Measurements from ENCODE around the gene TRMT44.

Gene TRMT44

DNA sequence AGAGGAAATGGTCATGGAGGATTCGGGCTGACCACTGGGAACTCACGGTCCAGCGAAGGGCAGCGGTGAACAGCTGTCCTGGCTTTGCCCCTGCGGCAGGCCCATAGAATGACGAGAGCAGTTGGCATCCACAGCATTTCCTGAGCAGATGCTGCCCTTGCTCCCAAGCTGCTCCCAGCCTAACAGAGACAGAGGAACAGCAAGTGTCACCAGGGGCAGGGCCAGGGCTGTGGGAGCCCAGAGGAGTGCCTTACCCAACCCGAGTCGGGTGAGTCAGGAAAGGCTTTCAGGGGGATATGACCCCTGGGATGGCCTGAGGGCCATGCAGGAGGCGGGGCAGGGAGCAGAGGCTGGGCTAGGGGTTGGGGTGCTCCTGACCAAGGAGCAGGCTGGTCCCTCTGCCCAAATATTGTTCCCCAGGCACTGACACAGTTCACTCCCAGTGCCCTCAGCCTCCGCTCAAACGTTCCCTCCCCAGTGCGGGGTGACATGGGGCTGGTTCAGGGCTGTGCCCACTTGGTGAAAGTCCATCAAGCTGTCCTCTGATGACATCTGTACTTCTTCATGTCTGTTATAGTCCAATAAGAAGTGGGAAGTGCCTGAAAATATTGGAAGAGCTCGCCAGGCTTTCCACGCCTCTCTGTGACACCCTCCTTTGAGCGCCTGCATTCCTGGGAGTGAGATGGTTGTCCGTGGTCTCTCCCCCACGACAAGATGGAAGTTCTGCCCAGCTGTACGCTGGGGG, 74.9 kb downstream of the TRMT44 start:
- peak; percentile 9 for DNase-seq

GRCh38 chr4:8516061-8516573, 75.5 kb downstream of the TRMT44 start:
- no peak for DNase-seq

GRCh38 chr4:8516996-8517550, 76.5 kb downstream of the TRMT44 start:
- DNase-seq: peak; percentile 39

- no peak for DNase-seq
Measured at GRCh38 chr4:8517946-8518345, 77.4 kb downstream of the TRMT44 start.

- DNase-seq: no peak
Measured at GRCh38 chr4:8522160-8523120, 81.9 kb downstream of the TRMT44 start.

GRCh38 chr4:8523175-8523574, 82.6 kb downstream of the TRMT44 start:
- no peak for DNase-seq

- DNase-seq: no peak
Measured at GRCh38 chr4:8523766-8524165, 83.2 kb downstream of the TRMT44 start.

DNA sequence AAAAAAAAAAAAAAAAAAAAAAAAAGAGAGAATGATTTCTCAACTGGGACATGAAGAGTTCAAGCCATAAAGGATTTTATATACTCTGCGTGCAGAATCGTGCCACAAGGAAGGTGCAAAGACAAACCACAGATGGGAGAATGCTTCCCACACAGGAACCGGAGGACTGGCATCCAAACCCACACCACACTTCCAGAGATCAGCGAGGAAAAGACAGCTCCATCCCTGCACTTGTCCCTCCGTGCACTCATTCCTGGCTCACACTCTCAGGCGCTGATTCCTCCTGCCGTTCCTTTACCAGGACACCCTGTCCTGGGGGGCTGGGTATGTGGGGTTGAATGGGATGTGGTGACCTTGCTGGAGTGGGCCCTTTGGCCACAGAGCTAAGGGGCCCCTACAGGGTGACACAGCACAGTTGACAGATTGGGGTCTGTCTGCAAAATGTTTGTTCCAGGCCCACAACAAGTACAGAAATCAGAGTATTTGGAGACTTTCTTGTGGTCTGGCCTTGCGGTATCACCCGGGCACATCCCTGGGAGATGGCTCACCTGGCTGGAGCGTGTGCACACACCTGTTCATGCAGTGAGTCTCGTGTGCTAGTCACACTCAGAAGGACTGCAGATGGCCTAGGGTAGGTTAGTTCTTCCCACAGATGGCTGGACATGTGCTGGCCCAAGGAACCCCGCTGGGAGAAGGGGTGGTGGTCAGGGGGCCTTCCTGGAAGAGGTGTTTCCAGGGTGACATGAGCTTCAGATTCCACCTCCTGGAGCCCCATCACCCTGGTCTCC, 84.2 kb downstream of the TRMT44 start:
- no peak for DNase-seq

DNA sequence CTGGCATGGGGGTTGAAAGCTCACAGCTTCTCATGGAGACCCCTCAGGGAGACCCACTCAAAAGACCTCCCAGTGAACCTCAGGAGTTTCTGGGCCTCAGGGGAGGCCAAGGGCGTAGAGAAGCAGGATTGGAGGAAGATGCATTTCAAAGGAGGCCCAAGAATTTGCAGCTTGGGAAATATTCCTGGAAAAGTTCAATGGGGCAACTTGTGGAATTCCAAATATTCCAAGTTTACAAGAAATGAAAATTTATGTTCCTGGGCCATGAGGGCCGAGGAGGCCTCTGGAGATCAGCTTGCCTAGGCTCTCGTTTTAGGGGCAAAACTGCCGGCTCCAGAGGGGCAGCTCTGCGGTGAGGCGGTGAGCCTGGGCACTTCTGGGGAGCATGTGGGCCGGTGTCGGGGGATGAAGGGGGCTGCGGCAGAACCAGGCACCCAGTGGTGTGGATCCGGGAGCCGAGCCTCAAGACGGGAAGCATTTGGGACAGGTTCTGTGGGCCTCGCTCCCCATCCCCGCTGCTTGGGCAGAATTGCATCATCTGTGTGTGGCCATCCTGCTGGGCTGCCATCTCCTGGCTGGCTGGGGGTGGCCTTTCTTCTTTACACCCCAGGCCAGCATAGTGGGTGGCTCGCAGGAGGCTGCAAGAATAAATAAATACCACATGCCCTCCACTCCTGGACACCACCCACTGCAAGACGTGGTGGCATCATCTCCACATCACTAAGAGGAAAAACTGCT, 85.0 kb downstream of the TRMT44 start:
- DNase-seq: peak; percentile 13

Measured in eye (tissue), 1 donor.